HepG2 (cell line): Measurements from ENCODE around the gene JPT2. TPM values are rescaled to one million over a fixed set of nuclear protein-coding genes. Genes with fewer than 3 reads are reported as not detected.

Experiments
- ATAC-seq: fragments of 200-7000 bp; cut with Tn5 transposase; 3 replicates; pipeline ENCODE4 v1.9.1; 2020; ENCODE audit warnings: mild to moderate bottlenecking, moderate library complexity
- BruUV-seq: library from RNA; stranded (reverse); fragments of 400-500 nt; replicated peaks from 2 replicates; lab custom pipeline; 2021; lab: Mats Ljungman, UMichigan
- CTCF ChIA-PET: fragments of 300-600 bp; formaldehyde crosslinking; extraction: SDS; loops from one replicate; lab custom pipeline; 2021; ENCODE audit warnings: low total read pairs, inconsistent platforms, low intra/inter-chr PET ratio; lab: Yijun Ruan, JAX
- POLR2A ChIA-PET: fragments of 350-600 bp; sonication (Branson Sonifier 250); formaldehyde crosslinking; loops from one replicate; lab custom pipeline; 2020; ENCODE audit warnings: antibody characterized with exemption, inconsistent platforms; lab: Yijun Ruan, JAX
- DNase-seq: peaks from one replicate; pipeline ENCODE4 v3.0.0-alpha.2; 2015; ENCODE audit warnings: low spot score
- FAIRE-seq: peaks from 3 replicates; lab custom pipeline; 2011; peaks lifted over from hg19 to GRCh38; lab: Jason Lieb, UNC
- H2AFZ ChIP-seq: one replicate; pipeline ENCODE4 v1.6.1; 2011; ENCODE audit warnings: low read length, inconsistent platforms
- H3K27ac ChIP-seq: fragments of 300-600 bp; 3 replicates; pipeline ENCODE4 v1.8.0; 2011; ENCODE audit warnings: mixed run types, mild to moderate bottlenecking, mixed read lengths, low read length, inconsistent platforms; ENCODE audit not compliant: insufficient read depth; ENCODE audit errors: extremely low read length
- H3K27me3 ChIP-seq, 2 experiments: fragments of 200-600 bp in 1 of 2; 2 replicates in 1 of 2; 3 replicates in 1 of 2; pipeline versions ENCODE4 v1.6.0 to v1.8.0; 2011; ENCODE audit warnings: low read length in 2 of 2, mild to moderate bottlenecking in 2 of 2, moderate library complexity in 2 of 2, inconsistent platforms in 1 of 2; ENCODE audit not compliant: insufficient read depth in 2 of 2, control insufficient read depth in 1 of 2
- H3K36me3 ChIP-seq, 2 experiments: fragments of 200-600 bp in 1 of 2; replicated peaks in 1 of 2; 2 replicates in 1 of 2; 3 replicates in 1 of 2; pipeline versions ENCODE4 v1.5.1 to v1.8.0; 2011; ENCODE audit warnings: low read length in 2 of 2, inconsistent platforms in 1 of 2; ENCODE audit not compliant: insufficient read depth in 2 of 2, control insufficient read depth in 1 of 2
- H3K4me1 ChIP-seq: 2 replicates; pipeline ENCODE4 v1.5.1; 2012; ENCODE audit warnings: low read length, inconsistent platforms; ENCODE audit not compliant: insufficient read depth
- H3K4me2 ChIP-seq: 2 replicates; pipeline ENCODE4 v1.6.0; 2011; ENCODE audit warnings: low read depth, low read length, inconsistent platforms
- H3K4me3 ChIP-seq, 3 experiments: fragments of 200-600 bp in 1 of 3; sonication (generic), shearing (Covaris generic) in 1 of 3; replicated peaks in 1 of 3; 2 replicates each; pipeline ENCODE4 v1.5.1; 2011 to 2016; ENCODE audit warnings: low read length in 3 of 3, inconsistent platforms in 2 of 3, low read depth in 2 of 3, mild to moderate bottlenecking in 2 of 3, control low read depth in 1 of 3, mixed read lengths in 1 of 3; ENCODE audit not compliant: insufficient read depth in 1 of 3
- H3K79me2 ChIP-seq: one replicate; pipeline ENCODE4 v1.6.1; 2011; ENCODE audit warnings: low read length, inconsistent platforms; ENCODE audit not compliant: insufficient read depth
- H3K9ac ChIP-seq: 2 replicates; pipeline ENCODE4 v1.6.0; 2011; ENCODE audit warnings: mild to moderate bottlenecking, low read depth, low read length, inconsistent platforms; ENCODE audit not compliant: insufficient read depth
- H3K9me3 ChIP-seq: 2 replicates; pipeline ENCODE4 v1.5.1; 2012; ENCODE audit warnings: mild to moderate bottlenecking, low read length
- H4K20me1 ChIP-seq: 2 replicates; pipeline ENCODE4 v1.6.0; 2011; ENCODE audit warnings: inconsistent platforms, mild to moderate bottlenecking, low read length, moderate library complexity; ENCODE audit not compliant: insufficient read depth
- CREM ChIP-seq, 2 experiments: sonication (generic) in 1 of 2; formaldehyde crosslinking in 1 of 2; IDR thresholded peaks; 2 replicates each; pipeline versions ENCODE4 v1.4.0 to v1.6.1; 2016 to 2020; ENCODE audit warnings: antibody characterized with exemption in 1 of 2, mild to moderate bottlenecking in 1 of 2, missing genetic modification reagents in 1 of 2
- FOSL2 ChIP-seq: sonication (generic); formaldehyde crosslinking; IDR thresholded peaks from 2 replicates; pipeline ENCODE4 v1.4.0; 2020; ENCODE audit warnings: missing genetic modification reagents
- GABPB1 ChIP-seq: IDR thresholded peaks from 2 replicates; pipeline ENCODE4 v1.6.1; 2016; ENCODE audit warnings: mild to moderate bottlenecking, missing genetic modification reagents, moderate library complexity, missing compliant biosample characterization
- TSC22D2 ChIP-seq: sonication (generic); formaldehyde crosslinking; IDR thresholded peaks from 2 replicates; pipeline ENCODE4 v1.5.1; 2020; ENCODE audit warnings: missing genetic modification reagents, mild to moderate bottlenecking, borderline replicate concordance
- ZNF138 ChIP-seq: sonication (generic); formaldehyde crosslinking; IDR thresholded peaks from 2 replicates; pipeline ENCODE4 v1.5.0; 2020; ENCODE audit warnings: mild to moderate bottlenecking, low read depth, missing genetic modification reagents
- ZNF329 ChIP-seq: sonication (generic); formaldehyde crosslinking; IDR thresholded peaks from 2 replicates; pipeline ENCODE4 v1.9.0; 2021; ENCODE audit warnings: low read depth, mild to moderate bottlenecking, missing genetic modification reagents
- WGBS: methylation state at CpG from one replicate; pipeline ENCODE4 v1.1.6; 2017; ENCODE audit warnings: low lambda C conversion rate; 5-methylcytosine and 5-hydroxymethylcytosine counted together
- in situ Hi-C: cut with HindIII; loops from 2 replicates; pipeline ENCODE4 v1.10.0; 2017; ENCODE audit warnings: low pct_unique_long_range_greater_than_20kb; ENCODE audit not compliant: extremely low pct_ligation_motif_present
- intact Hi-C: fragments of 100-400 bp; cut with micrococcal nuclease; formaldehyde crosslinking; loops from one replicate; pipeline ENCODE4 v1.10.0; 2022; ENCODE audit not compliant: unreplicated experiment
- polyA plus RNA-seq, 8 experiments: library from polyadenylated mRNA; depleted of rRNA in 3 of 8; stranded (reverse) in 7 of 8; unstranded in 1 of 8; fragments of >200 nt; fragmentation: Illumina TruSeq in 4 of 8; extraction: Trizol in 4 of 8; gene quantifications; 2 replicates each; pipeline versions ENCODE4 v1.2.1 to v1.2.3, GENCODE V29; 2011 to 2016; ENCODE audit warnings: low read depth in 4 of 8, missing spikeins in 1 of 8, mixed read lengths in 1 of 8; ENCODE audit not compliant: insufficient read depth in 1 of 8
- total RNA-seq, 5 experiments: library from RNA; depleted of rRNA; stranded (reverse); fragments of >200 nt; fragmentation: Illumina TruSeq; extraction: Trizol; gene quantifications; 2 replicates each; pipeline ENCODE4 v1.2.3, GENCODE V29; 2016; ENCODE audit warnings: low read depth in 1 of 5
- TF ChIP-seq, protein P1 (sequence below): sonication (generic); formaldehyde crosslinking; IDR thresholded peaks from 2 replicates; pipeline ENCODE4 v1.4.0; 2020; ENCODE audit warnings: mild to moderate bottlenecking, missing genetic modification reagents

The JPT2 gene
- total and polyA plus RNA-seq, 2 of the 13 experiments (the other 11 are each of a cell fraction or from before 2014, with no cell fraction given), result 53.5 to 89.4 TPM

DNA sequence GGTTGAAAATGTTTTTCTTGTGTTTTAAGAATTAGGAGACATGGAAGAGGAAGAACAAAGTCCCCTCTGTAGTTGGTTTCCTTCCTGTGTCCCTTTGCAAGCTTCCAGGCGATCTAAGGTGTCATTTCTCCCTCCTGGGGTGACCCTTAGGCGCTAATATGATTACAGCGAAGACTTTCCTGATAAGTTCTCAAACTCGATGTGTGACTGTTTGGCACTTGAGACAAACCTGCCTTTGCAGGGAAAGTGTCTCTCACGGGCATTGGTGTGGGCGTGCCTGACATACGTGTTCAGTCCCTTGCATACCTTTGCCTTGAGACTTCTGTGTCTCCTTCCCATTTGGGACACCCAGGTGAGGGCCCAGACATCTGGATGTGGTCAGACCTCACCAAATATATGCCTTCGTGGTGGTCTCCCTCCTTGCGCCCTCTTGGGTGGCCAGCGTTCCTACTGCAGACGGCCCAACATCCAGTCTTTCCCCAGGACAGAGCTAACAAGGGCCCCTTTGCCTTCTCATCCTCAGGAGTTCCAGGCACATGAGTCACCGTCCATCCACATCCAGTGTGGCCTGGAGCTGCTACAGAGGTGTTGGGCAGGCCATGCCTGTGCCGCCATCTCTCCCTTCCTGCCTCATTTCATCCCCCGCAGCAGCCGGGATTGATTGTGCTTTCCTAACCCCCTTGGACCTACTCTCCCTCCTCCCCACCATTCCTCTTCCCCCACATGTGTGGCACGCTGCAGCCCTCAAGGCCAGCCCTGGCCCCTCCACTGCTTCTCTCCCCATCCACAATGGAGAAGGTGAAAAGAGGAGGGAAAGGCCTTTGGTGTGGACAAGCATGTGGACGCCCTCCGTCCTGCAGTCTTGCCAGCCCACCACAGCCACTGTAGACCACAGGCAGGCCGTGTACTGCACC, 3.1 kb upstream of the JPT2 start:
- Histone ChIP-seq H3K9ac (no peak overlapping the region), H3K4me2 (no peak overlapping the region)
- POLR2A ChIA-PET, result no interaction called here
- TF ChIP-seq FOSL2 (CRISPR knock-in tag) (peak; percentile 69), ZNF329 (CRISPR knock-in tag) (no peak), CREM (IDR thresholded peaks at IDR 0.05) (no peak), CREM (CRISPR knock-in tag; IDR thresholded peaks at IDR 0.05) (no peak), GABPB1 (CRISPR knock-in tag) (no peak), TSC22D2 (CRISPR knock-in tag) (no peak), ZNF138 (CRISPR knock-in tag) (no peak)
- TF ChIP-seq, protein P1, sequence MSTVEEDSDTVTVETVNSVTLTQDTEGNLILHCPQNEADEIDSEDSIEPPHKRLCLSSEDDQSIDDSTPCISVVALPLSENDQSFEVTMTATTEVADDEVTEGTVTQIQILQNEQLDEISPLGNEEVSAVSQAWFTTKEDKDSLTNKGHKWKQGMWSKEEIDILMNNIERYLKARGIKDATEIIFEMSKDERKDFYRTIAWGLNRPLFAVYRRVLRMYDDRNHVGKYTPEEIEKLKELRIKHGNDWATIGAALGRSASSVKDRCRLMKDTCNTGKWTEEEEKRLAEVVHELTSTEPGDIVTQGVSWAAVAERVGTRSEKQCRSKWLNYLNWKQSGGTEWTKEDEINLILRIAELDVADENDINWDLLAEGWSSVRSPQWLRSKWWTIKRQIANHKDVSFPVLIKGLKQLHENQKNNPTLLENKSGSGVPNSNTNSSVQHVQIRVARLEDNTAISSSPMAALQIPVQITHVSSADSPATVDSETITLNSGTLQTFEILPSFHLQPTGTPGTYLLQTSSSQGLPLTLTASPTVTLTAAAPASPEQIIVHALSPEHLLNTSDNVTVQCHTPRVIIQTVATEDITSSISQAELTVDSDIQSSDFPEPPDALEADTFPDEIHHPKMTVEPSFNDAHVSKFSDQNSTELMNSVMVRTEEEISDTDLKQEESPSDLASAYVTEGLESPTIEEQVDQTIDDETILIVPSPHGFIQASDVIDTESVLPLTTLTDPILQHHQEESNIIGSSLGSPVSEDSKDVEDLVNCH (CRISPR knock-in tag), result no peak
- TF ChIP-seq, all 625 proteins: peak for 1
- ATAC-seq (no peak), DNase-seq (no peak), FAIRE-seq (no peak)
- BruUV-seq, result no TSS peak
- H3K4me1 ChIP-seq, result peaks cover 10% of the 10 kb centered on the region
- 0 out of 2 replicates have a peak, but pooled peaks cover 5% of the 10 kb centered on the region for H4K20me1 ChIP-seq
- H3K9me3 ChIP-seq, result no peaks in the 10 kb centered on the region
- H3K27me3 ChIP-seq, result no peaks in the 10 kb centered on the region; a peak in 1 of 5 replicates
- 99% methylated on average over 19 of the region's 19 CpGs for WGBS
- in situ Hi-C loops, result no loop called here
- no peak overlapping the region for H3K4me3 ChIP-seq
- H3K79me2 ChIP-seq, result peaks cover 15% of the 10 kb centered on the region
- no peak overlapping the region for H2AFZ ChIP-seq
- intact Hi-C loops, result no loop called here
- CTCF ChIA-PET, result no interaction called here
- peaks cover 18 to 54% of the 10 kb centered on the region in 2 experiments; a peak in 4 of 5 replicates for H3K36me3 ChIP-seq
- no peak overlapping the region for H3K27ac ChIP-seq
